ENCODE measurements around the gene TMPRSS11A. TPM values are rescaled to one million over a fixed set of nuclear protein-coding genes. Genes with fewer than 3 reads are reported as not detected.

TMPRSS11A gene
- not detected for total RNA-seq

DNA sequence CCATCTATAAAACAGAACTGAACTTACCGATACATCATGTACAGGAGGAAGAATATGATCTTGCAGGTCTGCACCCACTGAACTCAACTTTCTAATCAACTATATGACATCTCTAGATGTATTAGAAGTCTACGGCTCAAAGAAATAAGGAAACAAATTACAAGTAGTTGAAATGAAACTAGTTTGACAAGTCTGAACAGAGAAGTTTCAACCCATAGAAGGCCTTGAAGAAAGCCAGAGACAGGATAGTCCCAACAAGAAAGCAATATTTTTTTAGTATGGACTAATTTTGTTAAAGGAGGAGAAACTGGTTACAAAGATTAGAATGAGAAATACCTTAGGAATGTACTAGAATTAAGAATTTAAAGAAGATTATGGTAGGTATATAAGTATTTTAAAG, at the start of gene TMPRSS11A:
Gene TMPRSS11A, minus strand, starts transcription at position 138 of the 400 bp plus-strand sequence. Its CDS starts 100 bp downstream, at position 38.
- intact Hi-C loops (cut with DNase I) = no loop called here
- no peaks in the 10 kb centered on the region for H3K27me3 ChIP-seq
- TF ChIP-seq, protein P1, sequence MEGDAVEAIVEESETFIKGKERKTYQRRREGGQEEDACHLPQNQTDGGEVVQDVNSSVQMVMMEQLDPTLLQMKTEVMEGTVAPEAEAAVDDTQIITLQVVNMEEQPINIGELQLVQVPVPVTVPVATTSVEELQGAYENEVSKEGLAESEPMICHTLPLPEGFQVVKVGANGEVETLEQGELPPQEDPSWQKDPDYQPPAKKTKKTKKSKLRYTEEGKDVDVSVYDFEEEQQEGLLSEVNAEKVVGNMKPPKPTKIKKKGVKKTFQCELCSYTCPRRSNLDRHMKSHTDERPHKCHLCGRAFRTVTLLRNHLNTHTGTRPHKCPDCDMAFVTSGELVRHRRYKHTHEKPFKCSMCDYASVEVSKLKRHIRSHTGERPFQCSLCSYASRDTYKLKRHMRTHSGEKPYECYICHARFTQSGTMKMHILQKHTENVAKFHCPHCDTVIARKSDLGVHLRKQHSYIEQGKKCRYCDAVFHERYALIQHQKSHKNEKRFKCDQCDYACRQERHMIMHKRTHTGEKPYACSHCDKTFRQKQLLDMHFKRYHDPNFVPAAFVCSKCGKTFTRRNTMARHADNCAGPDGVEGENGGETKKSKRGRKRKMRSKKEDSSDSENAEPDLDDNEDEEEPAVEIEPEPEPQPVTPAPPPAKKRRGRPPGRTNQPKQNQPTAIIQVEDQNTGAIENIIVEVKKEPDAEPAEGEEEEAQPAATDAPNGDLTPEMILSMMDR (IDR thresholded peaks at IDR 0.05) = no peak
- no peak for TF ChIP-seq POLR2A (IDR thresholded peaks at IDR 0.05)
- no peak for DNase-seq
- no peaks in the 10 kb centered on the region for H3K4me1 ChIP-seq
- no peak within 1 kb of the TSS for H3K27ac ChIP-seq
- no peaks in the 10 kb centered on the region for H3K36me3 ChIP-seq (replicated peaks in 1 of 2; ENCODE audit: insufficient read depth in 1 of 2, low read depth in 2 of 2)
- 41 to 68% methylated on average over 2 of the region's 2 CpGs for WGBS, 2 donors
- ATAC-seq = no peak
- no peak within 1 kb of the TSS for H3K4me3 ChIP-seq
- H3K9me3 ChIP-seq = no peaks in the 10 kb centered on the region

DNA sequence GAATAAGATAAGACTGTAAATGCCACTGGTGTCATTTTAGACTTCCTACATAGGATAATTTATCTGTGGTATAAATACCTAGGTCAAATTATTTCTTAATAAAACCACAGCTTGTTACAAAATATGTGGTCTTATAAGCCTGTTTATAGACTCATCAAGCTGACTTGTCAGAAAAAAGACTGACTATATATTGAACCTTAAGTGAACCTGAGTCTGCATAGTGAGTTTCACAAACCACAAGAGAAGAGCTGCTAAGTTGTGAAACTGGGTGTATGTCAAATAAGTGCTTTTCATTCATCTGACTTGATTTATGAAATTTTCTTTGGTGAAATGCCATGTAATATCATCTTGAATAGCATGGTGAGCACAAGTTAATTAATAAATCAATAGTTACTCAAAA, 48.4 kb upstream of the TMPRSS11A start:
- no peak overlapping the region for H3K4me3 ChIP-seq
- intact Hi-C loops (cut with DNase I) = no loop called here
- H3K4me1 ChIP-seq = no peaks in the 10 kb centered on the region

DNA sequence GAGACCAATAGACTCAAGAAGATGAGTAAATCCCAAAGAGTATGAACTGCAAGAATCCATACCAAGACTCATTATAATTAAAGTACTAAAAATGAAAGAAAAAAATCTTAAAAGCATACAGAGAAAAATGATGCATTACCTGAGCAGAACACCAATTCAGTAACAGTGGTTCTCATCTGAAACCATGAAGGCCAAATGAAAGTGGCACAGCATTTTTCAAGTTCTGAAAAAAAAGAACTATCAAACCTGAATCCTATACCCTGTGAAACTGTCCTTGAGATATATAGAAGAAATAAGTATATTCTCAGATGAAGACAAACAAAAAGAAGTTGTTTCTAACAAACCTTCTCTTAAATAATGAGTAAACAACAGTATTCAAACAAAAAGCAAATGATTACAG, 39.6 kb upstream of the TMPRSS11A start:
- intact Hi-C loops (cut with DNase I) = no loop called here
- no peak overlapping the region for H3K4me3 ChIP-seq
- no peak for TF ChIP-seq POLR2A (IDR thresholded peaks at IDR 0.05)
- TF ChIP-seq, protein P1 (IDR thresholded peaks at IDR 0.05) = no peak
- H3K9me3 ChIP-seq = peaks cover 0 to 5% (median 0%) of the 10 kb centered on the region in 3 donors
- H3K36me3 ChIP-seq (replicated peaks in 1 of 2; ENCODE audit: insufficient read depth in 1 of 2, low read depth in 2 of 2) = no peaks in the 10 kb centered on the region
- no peaks in the 10 kb centered on the region for H3K27me3 ChIP-seq
- ATAC-seq = no peak
- no peak overlapping the region for H3K27ac ChIP-seq
- DNase-seq = no peak
- H3K4me1 ChIP-seq = no peaks in the 10 kb centered on the region

More for the DNA sequence above, 48.4 kb upstream of the TMPRSS11A start:
- DNase-seq (no peak), ATAC-seq (no peak)
- no peak for TF ChIP-seq POLR2A (IDR thresholded peaks at IDR 0.05)
- TF ChIP-seq, protein P1 (IDR thresholded peaks at IDR 0.05) = no peak
- Histone ChIP-seq H3K27me3 (no peaks in the 10 kb centered on the region), H3K36me3 (replicated peaks in 1 of 2; ENCODE audit: insufficient read depth in 1 of 2, low read depth in 2 of 2) (no peaks in the 10 kb centered on the region), H3K9me3 (no peaks in the 10 kb centered on the region), H3K27ac (no peak overlapping the region)

GRCh38 chr4:67996127-67996526, 32.8 kb upstream of the TMPRSS11A start:
- no peaks in the 10 kb centered on the region for H3K27me3 ChIP-seq
- H3K9me3 ChIP-seq = no peaks in the 10 kb centered on the region
- intact Hi-C loops (cut with DNase I) = no loop called here
- H3K4me3 ChIP-seq = no peak overlapping the region
- WGBS, 2 donors = 94 to 97% methylated on average over 1 of the region's 1 CpG
- ATAC-seq (no peak), DNase-seq (no peak)
- no peak overlapping the region for H3K27ac ChIP-seq
- TF ChIP-seq POLR2A (IDR thresholded peaks at IDR 0.05) = no peak
- TF ChIP-seq, protein P1 (IDR thresholded peaks at IDR 0.05) = no peak
- no peaks in the 10 kb centered on the region for H3K36me3 ChIP-seq (replicated peaks in 1 of 2; ENCODE audit: insufficient read depth in 1 of 2, low read depth in 2 of 2)
- no peaks in the 10 kb centered on the region for H3K4me1 ChIP-seq

DNA sequence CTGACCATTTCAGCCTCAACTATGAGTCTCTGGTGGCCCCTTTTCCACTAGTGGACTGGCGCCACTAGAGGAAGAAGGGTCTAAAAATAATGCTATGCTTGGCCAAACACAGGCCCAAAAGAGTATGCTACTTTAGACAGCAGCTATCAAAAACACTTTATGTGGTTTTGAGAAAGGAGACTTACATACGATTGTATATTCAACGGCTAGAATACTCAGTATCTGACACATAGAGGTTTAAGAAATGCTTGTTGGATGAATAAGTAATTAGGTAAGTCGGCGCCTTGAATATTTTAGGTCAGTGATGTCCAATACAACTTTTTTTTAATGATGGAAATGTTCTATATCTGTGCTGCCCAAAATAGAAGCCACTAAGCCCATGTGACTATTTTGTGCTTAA, 25.7 kb upstream of the TMPRSS11A start:
- TF ChIP-seq, protein P1 (IDR thresholded peaks at IDR 0.05) = no peak
- TF ChIP-seq POLR2A (IDR thresholded peaks at IDR 0.05) = no peak
- intact Hi-C loops (cut with DNase I) = no loop called here
- DNase-seq (no peak), ATAC-seq (no peak)
- no peak overlapping the region for H3K4me3 ChIP-seq
- H3K4me1 ChIP-seq = no peaks in the 10 kb centered on the region
- H3K9me3 ChIP-seq = no peaks in the 10 kb centered on the region
- H3K27ac ChIP-seq = no peak overlapping the region
- no peaks in the 10 kb centered on the region for H3K36me3 ChIP-seq (replicated peaks in 1 of 2; ENCODE audit: insufficient read depth in 1 of 2, low read depth in 2 of 2)
- H3K27me3 ChIP-seq = no peaks in the 10 kb centered on the region
- 67 to 73% methylated on average over 5 of the region's 5 CpGs for WGBS, 2 donors
